Type B pancreatic cell (in vitro differentiated cells): ENCODE data around the gene CFAP99. TPM values are rescaled to one million over a fixed set of nuclear protein-coding genes. Genes with fewer than 3 reads are reported as not detected.
"Not testable (repeated sequence)": the region's sequence is repeated elsewhere in the genome, so short reads cannot be mapped to it uniquely, and the experiment has no call there.

Experiments
- DNase-seq: peaks from one replicate; pipeline ENCODE4 v3.0.0; 2021; ENCODE audit warnings: mixed read lengths; ENCODE audit not compliant: unreplicated experiment; ENCODE audit errors: extremely low spot score
- H3K27ac Mint-ChIP-seq: 2 replicates; pipeline ENCODE4 v1.8.0; 2021; ENCODE audit warnings: mild to moderate bottlenecking, mixed read lengths
- H3K27me3 Mint-ChIP-seq: 2 replicates; pipeline ENCODE4 v1.8.0; 2021; ENCODE audit warnings: mixed read lengths
- H3K36me3 Mint-ChIP-seq: 2 replicates; pipeline ENCODE4 v1.8.0; 2021; ENCODE audit warnings: mixed read lengths
- H3K4me1 Mint-ChIP-seq: one replicate; pipeline ENCODE4 v1.8.0; 2021; ENCODE audit warnings: mixed read lengths; ENCODE audit not compliant: unreplicated experiment
- H3K4me3 Mint-ChIP-seq: 2 replicates; pipeline ENCODE4 v1.8.0; 2021; ENCODE audit warnings: mild to moderate bottlenecking, mixed read lengths
- H3K9me3 Mint-ChIP-seq: 2 replicates; pipeline ENCODE4 v1.8.0; 2021; ENCODE audit warnings: mixed read lengths
- CTCF ChIP-seq: fragments of 200-600 bp; sonication (generic); conservative IDR thresholded peaks from 2 replicates; pipeline ENCODE4 v1.5.0; 2021; ENCODE audit warnings: antibody characterized with exemption, mild to moderate bottlenecking
- total RNA-seq: library from RNA; stranded (reverse); gene quantifications from 2 replicates; pipeline ENCODE4 v1.2.1, GENCODE V29; 2021; ENCODE audit warnings: low replicate concordance

The CFAP99 gene
- total RNA-seq, 1 donor from 2014 or later: 1.1 TPM

- Mint-ChIP-seq H3K9me3 (no peaks in the 10 kb centered on the region), H3K36me3 (no peaks in the 10 kb centered on the region), H3K27me3 (peaks cover 12% of the 10 kb centered on the region), H3K27ac (no peak overlapping the region), H3K4me1 (no peaks in the 10 kb centered on the region), H3K4me3 (no peak overlapping the region)
- no peak for TF ChIP-seq CTCF
- peak; percentile 66 for DNase-seq
These were observed 41.0 kb downstream of the CFAP99 start for GRCh38 chr4:2459589-2460349.

DNA sequence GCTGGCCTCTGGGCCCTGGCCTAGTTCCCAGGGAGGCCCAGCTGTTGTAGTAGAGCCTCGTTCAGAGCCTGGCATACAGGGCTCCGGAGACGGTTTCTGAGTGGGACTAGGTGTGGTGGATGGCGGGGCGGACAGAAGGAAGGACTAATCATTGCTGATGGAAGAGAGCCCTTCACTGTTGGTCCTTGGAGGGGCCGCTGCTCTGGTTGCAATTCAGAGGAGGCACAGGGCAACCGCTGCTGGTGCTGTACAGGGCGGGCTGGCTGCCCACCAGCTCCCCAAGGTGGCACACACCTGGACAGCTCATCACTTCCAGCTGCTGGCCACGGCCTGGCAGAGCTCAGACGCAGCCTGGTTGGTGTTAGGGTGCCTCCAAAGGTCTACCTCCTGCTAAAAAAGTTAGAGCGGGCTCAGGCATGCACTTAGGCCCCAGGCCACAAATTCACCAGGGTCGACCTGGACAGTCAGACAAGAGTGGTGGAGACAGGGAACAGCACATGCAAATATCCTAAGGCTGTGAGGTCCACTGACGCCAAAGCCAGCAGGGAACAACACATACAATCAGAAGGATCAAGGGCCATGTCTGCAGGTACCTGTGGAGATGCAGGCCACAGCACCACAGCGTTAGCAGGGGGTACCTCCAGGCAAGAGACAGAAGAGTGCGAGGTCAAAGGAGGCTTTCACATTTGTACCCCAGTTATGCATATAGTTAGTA lies 42.6 kb downstream of the CFAP99 start:
- no peak for TF ChIP-seq CTCF
- Mint-ChIP-seq H3K36me3 (no peaks in the 10 kb centered on the region), H3K4me3 (peak overlapping the region; percentile 85), H3K9me3 (no peaks in the 10 kb centered on the region), H3K4me1 (no peaks in the 10 kb centered on the region), H3K27me3 (peaks cover 12% of the 10 kb centered on the region), H3K27ac (peak overlapping the region; percentile 42)
- DNase-seq: no peak

GRCh38 chr4:2462218-2462991 lies 43.6 kb downstream of the CFAP99 start:
- peaks cover 12% of the 10 kb centered on the region for H3K27me3 Mint-ChIP-seq
- peaks cover 6% of the 10 kb centered on the region for H3K4me1 Mint-ChIP-seq
- H3K9me3 Mint-ChIP-seq: no peaks in the 10 kb centered on the region
- H3K36me3 Mint-ChIP-seq: no peaks in the 10 kb centered on the region
- peak; percentile 74 for TF ChIP-seq CTCF
- peak; percentile 79 for DNase-seq
- H3K27ac Mint-ChIP-seq: no peak overlapping the region
- peak overlapping the region; percentile 85 for H3K4me3 Mint-ChIP-seq

GRCh38 chr4:2462992-2463762 lies 44.4 kb downstream of the CFAP99 start:
- TF ChIP-seq CTCF: peak; percentile 46
- no peak overlapping the region for H3K27ac Mint-ChIP-seq
- peaks cover 12% of the 10 kb centered on the region for H3K27me3 Mint-ChIP-seq

GRCh38 chr4:2465032-2465431 lies 46.3 kb downstream of the CFAP99 start:
- Mint-ChIP-seq H3K9me3 (no peaks in the 10 kb centered on the region), H3K36me3 (peaks cover 3% of the 10 kb centered on the region), H3K4me1 (peaks cover 13% of the 10 kb centered on the region), H3K27me3 (peaks cover 12% of the 10 kb centered on the region), H3K4me3 (no peak overlapping the region), H3K27ac (no peak overlapping the region)
- no peak for TF ChIP-seq CTCF
- DNase-seq: no peak

More at GRCh38 chr4:2462992-2463762, 44.4 kb downstream of the CFAP99 start:
- Mint-ChIP-seq H3K9me3 (no peaks in the 10 kb centered on the region), H3K36me3 (no peaks in the 10 kb centered on the region), H3K4me3 (peak overlapping the region; percentile 81), H3K4me1 (peaks cover 10% of the 10 kb centered on the region)
- DNase-seq: no peak

GRCh38 chr4:2465544-2465943 lies 46.8 kb downstream of the CFAP99 start:
- not testable (repeated sequence) for DNase-seq, H3K9me3 Mint-ChIP-seq, H3K36me3 Mint-ChIP-seq, H3K27ac Mint-ChIP-seq
- Mint-ChIP-seq H3K4me3 (peak overlapping the region; percentile 49), H3K4me1 (peaks cover 17% of the 10 kb centered on the region), H3K27me3 (peaks cover 12% of the 10 kb centered on the region)
